Stimulated activated naive B cell treated with anti-CD40 and anti-IgM and Interleukin-4, amounts not matched to agents 10 μg/mL and 1 μg/mL and 100 μg/mL, for 72 hours (primary cell): ENCODE measurements around the gene EIF2B1.

ENCODE experiments used
- ATAC-seq, 2 donors: fragments of 150-1000 bp; cut with Tn5 transposase; replicated peaks; 2 replicates each; pipeline ENCODE4 v1.10.0; 2021; ENCODE audit warnings: moderate library complexity in 1 of 2
- DNase-seq: peaks from one replicate; pipeline ENCODE4 v3.0.0; 2021
- H3K27ac Mint-ChIP-seq: one replicate; pipeline ENCODE4 v1.8.0; 2022; ENCODE audit warnings: mild to moderate bottlenecking, mixed read lengths
- H3K27me3 Mint-ChIP-seq, 2 donors: one replicate each; pipeline ENCODE4 v1.8.0; 2022; ENCODE audit warnings: mixed read lengths in 2 of 2
- H3K36me3 Mint-ChIP-seq, 2 donors: one replicate each; pipeline ENCODE4 v1.8.0; 2022; ENCODE audit warnings: mixed read lengths in 2 of 2, mild to moderate bottlenecking in 1 of 2
- H3K4me1 Mint-ChIP-seq, 2 donors: one replicate each; pipeline ENCODE4 v1.8.0; 2022; ENCODE audit warnings: mixed read lengths in 2 of 2, mild to moderate bottlenecking in 1 of 2
- H3K4me3 Mint-ChIP-seq, 2 donors: one replicate each; pipeline ENCODE4 v1.8.0; 2022; ENCODE audit warnings: mild to moderate bottlenecking in 2 of 2, mixed read lengths in 2 of 2, moderate library complexity in 1 of 2
- H3K9me3 Mint-ChIP-seq, 2 donors: one replicate each; pipeline ENCODE4 v1.8.0; 2022; ENCODE audit warnings: mixed read lengths in 2 of 2, mild to moderate bottlenecking in 1 of 2

The EIF2B1 gene

GRCh38 chr12:123633379-123634141 lies at the start of gene EIF2B1, which contains the start of gene GTF2H3:
TSS of gene EIF2B1 (minus strand) at chr12:123633686. CDS start at chr12:123633557, 129 bp downstream.
TSS of gene GTF2H3 (plus strand) at chr12:123633829. CDS start at chr12:123633860, 31 bp downstream.
- peak within 1 kb of the TSS; percentile 96 to 99 for H3K4me3 Mint-ChIP-seq
- H3K4me1 Mint-ChIP-seq, result peaks cover 8 to 18% of the 10 kb centered on the region in 2 donors
- H3K36me3 Mint-ChIP-seq, result peaks cover 17 to 32% of the 10 kb centered on the region in 2 donors
- no peaks in the 10 kb centered on the region for H3K27me3 Mint-ChIP-seq
- ATAC-seq (peak; percentile 99), DNase-seq (peak; percentile 96)
- H3K9me3 Mint-ChIP-seq, result no peaks in the 10 kb centered on the region
- peak within 1 kb of the TSS; percentile 99 for H3K27ac Mint-ChIP-seq

GRCh38 chr12:123681605-123682004 lies 48.1 kb upstream of the EIF2B1 start:
- peak; percentile 39 to 74 for ATAC-seq
- no peak overlapping the region for H3K27ac Mint-ChIP-seq
- DNase-seq, result no peak
- H3K36me3 Mint-ChIP-seq, result peaks cover 15 to 29% of the 10 kb centered on the region in 2 donors
- H3K4me3 Mint-ChIP-seq, result no peak overlapping the region
- no peaks in the 10 kb centered on the region for H3K9me3 Mint-ChIP-seq
- H3K4me1 Mint-ChIP-seq, result peaks cover 7 to 9% of the 10 kb centered on the region in 2 donors
- no peaks in the 10 kb centered on the region for H3K27me3 Mint-ChIP-seq

GRCh38 chr12:123678981-123679380 lies 45.5 kb upstream of the EIF2B1 start:
- DNase-seq, result no peak
- Mint-ChIP-seq H3K27me3 (no peaks in the 10 kb centered on the region), H3K9me3 (no peaks in the 10 kb centered on the region), H3K4me1 (peaks cover 7 to 9% of the 10 kb centered on the region in 2 donors), H3K27ac (no peak overlapping the region), H3K4me3 (no peak overlapping the region), H3K36me3 (peaks cover 20 to 39% of the 10 kb centered on the region in 2 donors)
- ATAC-seq, result no peak

- H3K9me3 Mint-ChIP-seq, result no peaks in the 10 kb centered on the region
- no peak overlapping the region for H3K4me3 Mint-ChIP-seq
- peaks cover 17 to 36% of the 10 kb centered on the region in 2 donors for H3K36me3 Mint-ChIP-seq
- H3K27me3 Mint-ChIP-seq, result no peaks in the 10 kb centered on the region
- H3K4me1 Mint-ChIP-seq, result peaks cover 8 to 12% of the 10 kb centered on the region in 2 donors
- H3K27ac Mint-ChIP-seq, result no peak overlapping the region
- DNase-seq (no peak), ATAC-seq (no peak)
These were observed 43.3 kb upstream of the EIF2B1 start for GRCh38 chr12:123676616-123677320.

DNA sequence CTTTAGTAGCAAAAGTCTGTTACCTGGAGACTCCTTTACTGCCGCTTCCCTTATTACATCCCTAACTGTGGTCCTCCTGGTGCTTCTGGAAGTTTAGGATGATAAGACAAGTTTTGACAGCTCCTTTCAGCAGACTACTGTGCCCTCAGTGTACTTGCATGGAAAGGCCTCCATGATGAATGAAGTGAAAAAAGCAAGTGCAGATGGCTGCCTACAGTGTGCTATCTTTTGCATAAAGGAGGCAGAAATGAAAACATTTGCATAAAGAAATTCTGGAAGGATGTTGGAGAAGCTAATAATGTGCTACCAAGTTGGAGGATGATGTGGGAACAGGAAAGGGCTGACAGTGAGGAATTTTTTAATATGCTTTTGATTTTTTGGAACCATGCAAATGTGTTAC lies 42.0 kb upstream of the EIF2B1 start:
- Mint-ChIP-seq H3K36me3 (peaks cover 9 to 25% of the 10 kb centered on the region in 2 donors), H3K9me3 (no peaks in the 10 kb centered on the region), H3K27me3 (no peaks in the 10 kb centered on the region), H3K27ac (no peak overlapping the region), H3K4me1 (peaks cover 7 to 19% of the 10 kb centered on the region in 2 donors), H3K4me3 (no peak overlapping the region)
- no peak for DNase-seq
- no peak for ATAC-seq

DNA sequence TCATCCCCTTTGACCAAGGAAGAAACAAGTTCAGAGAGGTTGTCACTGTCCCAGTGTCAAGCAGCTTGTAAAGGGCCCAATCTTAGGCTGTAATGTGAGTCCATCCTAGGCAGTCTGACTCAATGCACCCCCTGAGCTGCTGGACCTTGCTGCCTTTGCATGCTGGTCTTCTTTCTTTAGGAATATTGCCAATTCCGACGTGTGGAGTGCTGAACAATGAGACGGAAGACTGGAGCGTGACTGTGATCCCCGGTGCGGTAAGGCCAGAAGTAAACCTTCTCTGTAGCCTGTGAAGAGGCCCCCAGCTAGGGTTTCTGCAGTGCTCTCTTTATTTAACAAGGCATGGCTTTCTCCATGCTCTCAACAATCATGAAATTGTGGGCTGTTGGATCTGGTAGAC lies 38.4 kb upstream of the EIF2B1 start:
- peaks cover 8 to 19% of the 10 kb centered on the region in 2 donors for H3K36me3 Mint-ChIP-seq
- H3K9me3 Mint-ChIP-seq, result no peaks in the 10 kb centered on the region
- DNase-seq (no peak), ATAC-seq (no peak)
- no peaks in the 10 kb centered on the region for H3K27me3 Mint-ChIP-seq
- H3K27ac Mint-ChIP-seq, result no peak overlapping the region
- H3K4me3 Mint-ChIP-seq, result peak overlapping the region; percentile 90 to 95
- peaks cover 7 to 19% of the 10 kb centered on the region in 2 donors for H3K4me1 Mint-ChIP-seq

- peaks cover 7 to 19% of the 10 kb centered on the region in 2 donors for H3K4me1 Mint-ChIP-seq
- H3K27me3 Mint-ChIP-seq, result no peaks in the 10 kb centered on the region
- H3K36me3 Mint-ChIP-seq, result peaks cover 8 to 16% of the 10 kb centered on the region in 2 donors
- ATAC-seq, result peak; percentile 100
- H3K27ac Mint-ChIP-seq, result peak within 1 kb of the TSS; percentile 77
- peak within 1 kb of the TSS; percentile 90 to 95 for H3K4me3 Mint-ChIP-seq
- no peaks in the 10 kb centered on the region for H3K9me3 Mint-ChIP-seq
- peak; percentile 87 for DNase-seq
These were observed 37.6 kb upstream of the EIF2B1 start, which contains the start of gene TCTN2 for GRCh38 chr12:123670882-123671728. TSS of gene TCTN2 (plus strand) at chr12:123671113. CDS start at chr12:123671241, 128 bp downstream.

DNA sequence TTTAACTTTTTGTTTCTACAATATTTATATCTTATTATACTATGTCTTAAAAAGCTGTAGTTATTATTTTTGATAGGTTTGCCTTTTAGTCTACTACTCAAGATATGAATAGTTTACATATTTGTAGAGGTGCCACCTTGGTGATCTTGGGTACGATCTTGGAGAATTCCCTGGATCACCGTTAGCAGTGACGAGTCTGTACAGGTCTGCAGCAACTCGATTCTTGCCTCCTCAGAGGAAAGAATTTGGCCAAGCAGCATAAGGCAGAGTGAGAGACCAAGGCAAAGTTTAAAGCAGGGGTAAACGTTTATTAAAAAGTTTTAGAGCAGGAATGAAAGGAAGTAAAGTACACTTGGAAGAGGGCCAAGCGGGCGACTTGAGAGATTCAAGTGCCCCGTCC lies 34.3 kb upstream of the EIF2B1 start:
- DNase-seq, result no peak
- Mint-ChIP-seq H3K27me3 (no peaks in the 10 kb centered on the region), H3K36me3 (peaks cover 20 to 23% of the 10 kb centered on the region in 2 donors)

GRCh38 chr12:123659996-123660727 lies 26.7 kb upstream of the EIF2B1 start:
- ATAC-seq (no peak), DNase-seq (no peak)
- H3K27ac Mint-ChIP-seq, result no peak overlapping the region
- peaks cover 2 to 19% of the 10 kb centered on the region in 2 donors for H3K4me1 Mint-ChIP-seq
- H3K9me3 Mint-ChIP-seq, result no peaks in the 10 kb centered on the region
- no peaks in the 10 kb centered on the region for H3K27me3 Mint-ChIP-seq
- no peak overlapping the region for H3K4me3 Mint-ChIP-seq
- peaks cover 41% of the 10 kb centered on the region in 2 donors for H3K36me3 Mint-ChIP-seq

More for the DNA sequence above, 34.3 kb upstream of the EIF2B1 start:
- H3K4me3 Mint-ChIP-seq, result no peak overlapping the region
- H3K27ac Mint-ChIP-seq, result no peak overlapping the region
- no peaks in the 10 kb centered on the region for H3K9me3 Mint-ChIP-seq
- H3K4me1 Mint-ChIP-seq, result peaks cover 7 to 19% of the 10 kb centered on the region in 2 donors
- no peak for ATAC-seq

GRCh38 chr12:123657211-123657610 lies 23.7 kb upstream of the EIF2B1 start:
- Mint-ChIP-seq H3K27ac (peak overlapping the region; percentile 6), H3K4me3 (no peak overlapping the region), H3K36me3 (peaks cover 32 to 36% of the 10 kb centered on the region in 2 donors), H3K27me3 (no peaks in the 10 kb centered on the region), H3K4me1 (peaks cover 2 to 19% of the 10 kb centered on the region in 2 donors), H3K9me3 (no peaks in the 10 kb centered on the region)
- ATAC-seq (no peak), DNase-seq (no peak)

DNA sequence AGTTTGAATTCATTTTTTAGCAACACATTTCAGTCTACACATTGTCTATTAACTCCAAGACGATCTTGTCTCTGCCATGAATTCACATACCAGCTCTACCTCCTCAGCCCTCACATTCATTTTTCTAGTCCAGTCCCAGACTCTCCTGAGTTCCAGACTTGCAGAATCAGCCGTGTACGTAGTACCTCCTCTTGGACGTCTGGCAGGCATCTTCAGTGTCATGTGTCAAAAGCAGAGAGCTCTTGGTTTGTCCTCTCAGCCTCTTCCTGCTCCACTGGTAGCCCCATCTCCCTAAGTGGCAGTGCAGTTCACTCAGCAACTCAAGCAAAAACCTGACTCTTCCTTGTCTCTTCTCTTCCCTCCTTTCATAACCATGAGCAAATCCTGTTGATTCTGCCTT lies 22.9 kb upstream of the EIF2B1 start:
- Mint-ChIP-seq H3K36me3 (peaks cover 35 to 41% of the 10 kb centered on the region in 2 donors), H3K27ac (no peak overlapping the region)

DNA sequence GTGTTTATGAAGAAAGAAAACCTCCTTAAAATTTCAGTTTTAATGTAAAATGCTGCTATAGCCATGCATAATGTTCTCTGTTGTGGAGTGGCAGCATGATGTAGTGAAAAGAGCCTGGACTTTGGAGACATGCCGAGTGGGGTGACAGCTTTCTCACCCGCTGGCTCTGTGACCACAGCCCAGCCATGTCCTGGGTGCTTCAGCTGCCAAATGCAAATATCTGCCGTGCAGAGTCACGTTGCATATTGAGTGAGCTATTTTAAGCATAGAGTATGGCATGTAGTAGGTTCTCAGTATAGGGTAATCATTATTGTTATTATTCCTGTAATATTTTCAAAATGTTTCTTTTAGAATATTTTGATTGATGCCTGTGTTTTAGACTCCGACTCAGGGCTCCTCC lies 21.9 kb upstream of the EIF2B1 start:
- ATAC-seq (no peak), DNase-seq (no peak)
- H3K36me3 Mint-ChIP-seq, result peaks cover 38 to 44% of the 10 kb centered on the region in 2 donors
- H3K27me3 Mint-ChIP-seq, result no peaks in the 10 kb centered on the region
- H3K4me3 Mint-ChIP-seq, result no peak overlapping the region
- no peak overlapping the region for H3K27ac Mint-ChIP-seq
- peaks cover 2 to 19% of the 10 kb centered on the region in 2 donors for H3K4me1 Mint-ChIP-seq
- H3K9me3 Mint-ChIP-seq, result no peaks in the 10 kb centered on the region

More for the DNA sequence above, 22.9 kb upstream of the EIF2B1 start:
- H3K9me3 Mint-ChIP-seq, result no peaks in the 10 kb centered on the region
- H3K4me3 Mint-ChIP-seq, result no peak overlapping the region
- H3K4me1 Mint-ChIP-seq, result peaks cover 2 to 19% of the 10 kb centered on the region in 2 donors
- DNase-seq, result no peak
- H3K27me3 Mint-ChIP-seq, result no peaks in the 10 kb centered on the region
- ATAC-seq, result no peak

DNA sequence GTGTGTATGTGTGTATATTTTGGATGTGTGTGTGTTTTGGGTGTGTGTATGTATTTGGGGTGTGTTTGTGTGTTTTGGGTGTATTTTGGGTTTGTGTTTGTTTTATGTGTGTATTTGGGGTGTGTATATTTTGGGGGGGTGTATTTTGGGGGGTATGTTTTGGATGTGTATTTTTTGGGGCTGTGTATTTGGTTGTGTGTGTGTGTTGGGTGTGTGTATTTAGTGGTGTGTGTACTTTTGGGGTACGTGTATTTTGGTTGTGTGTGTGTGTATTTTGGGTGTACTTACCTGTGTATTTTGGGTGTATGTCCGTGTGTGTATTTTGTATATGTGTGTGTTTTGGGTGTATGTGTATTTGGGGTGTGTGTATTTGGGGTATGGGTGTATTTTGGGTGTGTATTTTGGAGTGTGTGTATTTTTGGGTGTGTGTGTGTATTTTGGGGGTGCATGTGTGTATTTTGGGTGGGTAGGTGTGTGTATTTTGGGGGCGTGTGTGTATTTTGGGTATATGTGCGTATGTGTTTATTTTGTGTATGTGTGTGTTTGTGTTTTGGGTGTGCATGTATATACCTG lies 20.7 kb upstream of the EIF2B1 start:
- peaks cover 34 to 41% of the 10 kb centered on the region in 2 donors for H3K36me3 Mint-ChIP-seq
- no peak overlapping the region for H3K27ac Mint-ChIP-seq
- no peak overlapping the region for H3K4me3 Mint-ChIP-seq
- ATAC-seq, result no peak
- no peaks in the 10 kb centered on the region for H3K9me3 Mint-ChIP-seq
- DNase-seq, result no peak
- H3K4me1 Mint-ChIP-seq, result peaks cover 0 to 12% of the 10 kb centered on the region in 2 donors
- H3K27me3 Mint-ChIP-seq, result no peaks in the 10 kb centered on the region
